GM21723 (cell line): ENCODE results near the gene CKAP2L.
"Not testable (repeated sequence)": the region's sequence is repeated elsewhere in the genome, so short reads cannot be mapped to it uniquely, and the experiment has no call there.

Source experiments
- ATAC-seq: cut with Tn5 transposase; IDR thresholded peaks from one replicate; pipeline ENCODE4 v1.9.1; 2021; ENCODE audit warnings: mild to moderate bottlenecking, moderate library complexity; ENCODE audit not compliant: unreplicated experiment

The CKAP2L gene

GRCh38 chr2:112728029-112728362, 36.4 kb downstream of the CKAP2L start:
- ATAC-seq, result no peak

- no peak for ATAC-seq
Measured at GRCh38 chr2:112727276-112728028, 37.0 kb downstream of the CKAP2L start.

GRCh38 chr2:112726487-112727190, 37.8 kb downstream of the CKAP2L start:
- ATAC-seq, result peak; percentile 72

GRCh38 chr2:112725545-112726457, 38.6 kb downstream of the CKAP2L start:
- peak; percentile 52 for ATAC-seq

GRCh38 chr2:112724591-112725525, 39.6 kb downstream of the CKAP2L start:
- no peak for ATAC-seq

- ATAC-seq, result no peak
Measured at GRCh38 chr2:112723995-112724394, 40.4 kb downstream of the CKAP2L start.

- no peak for ATAC-seq
Measured at GRCh38 chr2:112723547-112723940, 40.9 kb downstream of the CKAP2L start.

GRCh38 chr2:112722816-112723546, 41.4 kb downstream of the CKAP2L start:
- ATAC-seq, result no peak

- ATAC-seq, result no peak
Measured at GRCh38 chr2:112721819-112722522, 42.4 kb downstream of the CKAP2L start.

- ATAC-seq, result no peak
Measured at GRCh38 chr2:112720785-112721184, 43.6 kb downstream of the CKAP2L start, which contains the start of gene NT5DC4. NT5DC4 (plus strand) TSS chr2:112721020; CDS start chr2:112721080, 60 bp downstream.

- no peak for ATAC-seq
Measured at GRCh38 chr2:112718863-112719370, 45.5 kb downstream of the CKAP2L start.

GRCh38 chr2:112716826-112717352, 47.5 kb downstream of the CKAP2L start:
- not testable (repeated sequence) for ATAC-seq

- not testable (repeated sequence) for ATAC-seq
Measured at GRCh38 chr2:112716094-112716493, 48.3 kb downstream of the CKAP2L start.

GRCh38 chr2:112714836-112715631, 49.4 kb downstream of the CKAP2L start:
- ATAC-seq, result no peak

- ATAC-seq, result no peak
Measured at GRCh38 chr2:112714331-112714730, 50.1 kb downstream of the CKAP2L start.

GRCh38 chr2:112713926-112714325, 50.5 kb downstream of the CKAP2L start:
- ATAC-seq, result no peak

GRCh38 chr2:112713585-112713925, 50.9 kb downstream of the CKAP2L start:
- ATAC-seq, result no peak
